Upper lobe of left lung (tissue), 6 donors: Measurements from ENCODE around the gene ETV3L. TPM values are rescaled to one million over a fixed set of nuclear protein-coding genes. Genes with fewer than 3 reads are reported as not detected.
"Not testable (repeated sequence)": the region's sequence is repeated elsewhere in the genome, so short reads cannot be mapped to it uniquely, and the experiment has no call there.

Experiments used
- ATAC-seq, 2 donors: fragments of 200-7000 bp; cut with Tn5 transposase; one replicate each; pipeline ENCODE4 v1.9.1; 2022; ENCODE audit warnings: mild to moderate bottlenecking in 2 of 2, moderate library complexity in 2 of 2; ENCODE audit not compliant: low FRiP score in 2 of 2
- DNase-seq, 2 donors: peaks; one replicate each; pipeline ENCODE4 v3.0.0-alpha.2; 2019 to 2020
- H3K27ac ChIP-seq, 4 donors: fragments of 200-600 bp; sonication (generic); one replicate each; pipeline ENCODE4 v1.5.1; 2016 to 2019
- H3K27me3 ChIP-seq, 4 donors: fragments of 200-600 bp; sonication (generic); one replicate each; pipeline ENCODE4 v1.5.1; 2017 to 2019
- H3K36me3 ChIP-seq, 4 donors: fragments of 200-600 bp; sonication (generic); one replicate each; pipeline ENCODE4 v1.5.1; 2016 to 2019
- H3K4me1 ChIP-seq, 4 donors: fragments of 200-600 bp; sonication (generic); one replicate each; pipeline ENCODE4 v1.5.1; 2018 to 2019
- H3K4me3 ChIP-seq, 4 donors: fragments of 200-600 bp; sonication (generic); one replicate each; pipeline ENCODE4 v1.5.1; 2017 to 2019; ENCODE audit warnings: mild to moderate bottlenecking in 2 of 4, moderate library complexity in 1 of 4
- H3K9me3 ChIP-seq, 4 donors: fragments of 200-600 bp; sonication (generic); one replicate each; pipeline ENCODE4 v1.5.1; 2018 to 2019
- EP300 ChIP-seq, 4 donors: sonication (generic); formaldehyde crosslinking; IDR thresholded peaks; one replicate each; pipeline ENCODE4 v1.5.1; 2017; ENCODE audit warnings: antibody characterized with exemption in 4 of 4, control low read depth in 2 of 4
- POLR2A ChIP-seq, 4 donors: fragments of 450-650 bp; IDR thresholded peaks; one replicate each; pipeline ENCODE4 v1.5.1; 2016 to 2017; ENCODE audit warnings: antibody characterized with exemption in 4 of 4, mild to moderate bottlenecking in 2 of 4
- POLR2AphosphoS5 ChIP-seq, 2 donors: sonication (generic); formaldehyde crosslinking; IDR thresholded peaks; one replicate each; pipeline ENCODE4 v1.5.1; 2017; ENCODE audit warnings: antibody characterized with exemption in 2 of 2
- WGBS, 2 donors: methylation state at CpG; one replicate each; pipeline ENCODE4 v1.1.5; 2017 to 2018; 5-methylcytosine and 5-hydroxymethylcytosine counted together
- total RNA-seq, 6 donors: library from RNA; depleted of rRNA in 4 of 6; stranded (reverse); fragments of >200 nt in 4 of 6; gene quantifications; one replicate each; pipeline versions ENCODE4 v1.1.0 to v1.2.1, GENCODE V29; 2016 to 2021
- TF ChIP-seq, protein P1 (sequence below), 6 experiments: fragments of 450-650 bp in 4 of 6; fragments of 200-600 bp in 2 of 6; sonication (generic) in 2 of 6; IDR thresholded peaks; one replicate each; pipeline ENCODE4 v1.5.1; 2016 to 2019; ENCODE audit warnings: antibody characterized with exemption in 6 of 6
- donor health status: DM: no; HTN: no; CAD: no; lungs with moderate emphysema.
- donor health status: DM: no; HTN: yes; CAD: no; lungs with severe emphysema.

The ETV3L gene
- total RNA-seq, 6 donors from 2014 or later = not detected

DNA sequence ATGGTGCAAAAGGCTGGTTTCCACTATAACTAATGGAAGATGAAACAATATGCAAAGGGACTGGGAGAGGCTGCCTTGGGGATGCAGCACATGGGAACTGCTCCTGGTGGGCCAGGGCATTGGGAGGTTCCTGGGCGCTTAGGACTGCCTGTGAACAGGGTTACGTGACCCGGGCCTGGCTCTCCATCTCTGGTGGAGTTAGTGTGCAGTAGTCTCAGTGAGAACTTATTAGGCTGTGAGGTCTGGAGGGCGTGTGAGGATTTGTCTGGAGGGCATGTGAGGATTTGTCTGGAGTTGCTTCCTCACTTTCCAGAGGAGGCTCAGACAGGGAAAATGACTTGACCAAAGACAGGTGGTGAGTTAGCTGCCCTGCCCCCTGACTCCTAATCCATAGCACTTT is 1.5 kb upstream of the ETV3L start:
- ATAC-seq (no peak), DNase-seq (no peak)
- no peaks in the 10 kb centered on the region for H3K4me1 ChIP-seq
- H3K27ac ChIP-seq = no peak overlapping the region
- H3K4me3 ChIP-seq = no peak overlapping the region
- no peak for TF ChIP-seq POLR2A (IDR thresholded peaks at IDR 0.05)
- no peak for TF ChIP-seq POLR2AphosphoS5 (IDR thresholded peaks at IDR 0.05)
- TF ChIP-seq EP300 (IDR thresholded peaks at IDR 0.05) = no peak
- TF ChIP-seq, protein P1, sequence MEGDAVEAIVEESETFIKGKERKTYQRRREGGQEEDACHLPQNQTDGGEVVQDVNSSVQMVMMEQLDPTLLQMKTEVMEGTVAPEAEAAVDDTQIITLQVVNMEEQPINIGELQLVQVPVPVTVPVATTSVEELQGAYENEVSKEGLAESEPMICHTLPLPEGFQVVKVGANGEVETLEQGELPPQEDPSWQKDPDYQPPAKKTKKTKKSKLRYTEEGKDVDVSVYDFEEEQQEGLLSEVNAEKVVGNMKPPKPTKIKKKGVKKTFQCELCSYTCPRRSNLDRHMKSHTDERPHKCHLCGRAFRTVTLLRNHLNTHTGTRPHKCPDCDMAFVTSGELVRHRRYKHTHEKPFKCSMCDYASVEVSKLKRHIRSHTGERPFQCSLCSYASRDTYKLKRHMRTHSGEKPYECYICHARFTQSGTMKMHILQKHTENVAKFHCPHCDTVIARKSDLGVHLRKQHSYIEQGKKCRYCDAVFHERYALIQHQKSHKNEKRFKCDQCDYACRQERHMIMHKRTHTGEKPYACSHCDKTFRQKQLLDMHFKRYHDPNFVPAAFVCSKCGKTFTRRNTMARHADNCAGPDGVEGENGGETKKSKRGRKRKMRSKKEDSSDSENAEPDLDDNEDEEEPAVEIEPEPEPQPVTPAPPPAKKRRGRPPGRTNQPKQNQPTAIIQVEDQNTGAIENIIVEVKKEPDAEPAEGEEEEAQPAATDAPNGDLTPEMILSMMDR (IDR thresholded peaks at IDR 0.05) = no peak
- no peaks in the 10 kb centered on the region for H3K9me3 ChIP-seq
- no peaks in the 10 kb centered on the region for H3K36me3 ChIP-seq
- 94 to 95% methylated on average over 4 of the region's 4 CpGs for WGBS, 2 donors
- H3K27me3 ChIP-seq = no peaks in the 10 kb centered on the region

DNA sequence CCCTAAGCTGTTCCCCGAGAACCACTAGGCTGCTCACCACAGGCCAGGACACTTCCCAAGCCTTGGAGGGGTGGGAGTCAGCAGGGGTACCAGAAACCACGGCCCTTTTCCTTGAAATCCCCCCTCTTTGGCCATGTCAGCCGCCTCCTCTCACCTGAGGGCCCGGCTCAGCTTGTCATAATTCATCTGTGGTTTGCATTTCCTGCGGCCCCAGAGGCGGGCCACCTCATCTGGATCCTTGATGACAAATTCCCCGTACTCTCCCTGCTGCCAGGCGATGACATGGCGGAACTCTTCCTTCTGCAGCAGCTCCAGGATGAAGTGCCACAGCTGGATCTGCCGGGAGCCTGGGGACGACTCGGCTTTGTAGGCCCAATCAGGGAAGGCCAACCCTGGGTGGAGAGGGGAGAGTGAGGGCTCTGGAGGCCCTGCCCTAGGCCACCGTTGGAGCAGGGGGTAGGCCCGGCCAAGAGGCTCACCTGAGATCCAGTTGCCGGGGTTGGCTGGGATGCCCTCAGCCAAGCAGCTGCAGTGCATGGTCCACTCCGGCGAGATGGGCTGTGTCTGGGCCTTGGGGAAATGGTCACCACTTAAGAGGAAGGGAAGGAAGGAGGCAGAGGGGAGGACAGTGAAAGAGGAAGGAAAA is 498 bp downstream of the ETV3L start:
- WGBS, 2 donors = 79 to 81% methylated on average over 12 to 16 of the region's 17 CpGs
- DNase-seq, H3K4me3 ChIP-seq, H3K4me1 ChIP-seq, H3K9me3 ChIP-seq, H3K27me3 ChIP-seq, H3K27ac ChIP-seq, H3K36me3 ChIP-seq: not testable (repeated sequence)
- peak in 1 of 2 donors; percentile 20 for ATAC-seq

DNA sequence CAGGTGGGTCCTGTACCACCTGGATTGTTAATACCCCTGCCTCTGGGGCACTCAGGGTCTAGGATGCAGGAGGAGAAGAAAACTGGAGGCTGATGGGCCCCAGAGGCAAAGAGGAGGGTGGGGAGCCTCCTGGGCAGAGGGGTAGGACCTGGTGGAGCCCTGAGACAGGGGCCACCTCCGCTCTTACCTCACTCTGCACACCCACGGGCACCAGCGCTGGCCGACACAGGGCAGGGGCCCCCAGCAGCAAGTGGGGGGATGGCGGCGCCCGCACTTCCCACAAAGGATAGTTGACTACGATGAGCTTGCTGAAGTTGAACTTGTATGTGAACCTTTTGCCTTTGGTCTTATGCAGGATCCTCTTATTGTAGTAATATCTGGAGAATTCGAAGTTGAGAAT is 1.1 kb downstream of the ETV3L start:
- Histone ChIP-seq H3K27me3 (no peaks in the 10 kb centered on the region), H3K27ac (no peak overlapping the region), H3K36me3 (no peaks in the 10 kb centered on the region), H3K4me3 (no peak overlapping the region), H3K9me3 (no peaks in the 10 kb centered on the region), H3K4me1 (no peaks in the 10 kb centered on the region)
- WGBS, 2 donors = 88 to 93% methylated on average over 9 of the region's 9 CpGs
- TF ChIP-seq EP300 (IDR thresholded peaks at IDR 0.05) = no peak
- TF ChIP-seq POLR2A (IDR thresholded peaks at IDR 0.05) = no peak
- TF ChIP-seq POLR2AphosphoS5 (IDR thresholded peaks at IDR 0.05) = no peak
- DNase-seq (peak in 1 of 2 donors; percentile 64), ATAC-seq (no peak)

DNA sequence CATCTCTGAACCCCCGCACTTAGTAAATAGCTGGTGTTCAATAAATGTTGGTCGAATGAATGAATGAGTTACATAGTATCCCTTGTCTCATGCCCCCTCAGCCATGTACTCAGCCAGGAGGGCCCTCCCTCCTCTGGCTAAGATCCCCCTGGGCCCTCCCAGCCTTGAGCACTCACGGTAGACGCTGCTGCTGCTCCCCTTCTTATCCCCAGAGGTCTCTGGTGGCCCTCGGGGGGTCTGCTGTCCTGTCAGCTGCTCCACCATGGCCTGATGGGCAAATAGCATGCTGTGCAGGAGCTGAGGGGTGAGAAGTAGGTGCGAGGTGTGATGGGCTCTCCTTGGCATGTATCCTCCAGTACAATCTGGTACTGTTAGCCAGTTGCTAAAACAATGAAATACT is 1.9 kb downstream of the ETV3L start:
- no peak for ATAC-seq
- WGBS, 2 donors = 76 to 84% methylated on average over 6 of the region's 6 CpGs
- TF ChIP-seq, protein P1 (IDR thresholded peaks at IDR 0.05) = no peak
- TF ChIP-seq POLR2AphosphoS5 (IDR thresholded peaks at IDR 0.05) (no peak), EP300 (IDR thresholded peaks at IDR 0.05) (no peak), POLR2A (IDR thresholded peaks at IDR 0.05) (no peak)
- Histone ChIP-seq H3K9me3 (no peaks in the 10 kb centered on the region), H3K27ac (no peak overlapping the region), H3K4me1 (peaks cover 0 to 3% (median 0%) of the 10 kb centered on the region in 4 donors), H3K4me3 (no peak overlapping the region), H3K36me3 (no peaks in the 10 kb centered on the region), H3K27me3 (no peaks in the 10 kb centered on the region)
- no peak for DNase-seq

DNA sequence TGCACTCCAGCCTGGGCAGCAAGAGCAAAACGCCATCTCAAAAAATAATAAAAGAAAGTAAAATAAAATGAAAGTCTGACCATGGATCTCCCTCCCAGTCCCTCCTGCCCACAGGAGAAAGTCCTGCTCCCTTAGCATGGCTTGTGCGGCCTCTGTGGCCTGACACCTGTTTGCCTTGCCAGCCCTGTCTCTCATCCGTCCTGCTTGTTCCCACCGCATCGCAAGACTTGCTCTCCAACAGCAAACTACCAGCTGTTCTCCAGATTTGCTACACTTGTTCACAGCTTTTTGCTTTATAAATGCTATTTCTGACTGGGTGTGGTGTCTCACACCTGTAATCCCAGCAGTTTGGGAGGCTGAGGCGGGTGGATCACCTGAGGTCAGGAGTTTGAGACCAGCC is 2.7 kb downstream of the ETV3L start:
- Histone ChIP-seq H3K27me3 (no peaks in the 10 kb centered on the region), H3K36me3 (no peaks in the 10 kb centered on the region), H3K4me1 (peaks cover 0 to 6% (median 0%) of the 10 kb centered on the region in 4 donors), H3K4me3 (no peak overlapping the region), H3K27ac (no peak overlapping the region), H3K9me3 (no peaks in the 10 kb centered on the region)
- no peak for ATAC-seq
- 83 to 92% methylated on average over 6 of the region's 6 CpGs for WGBS, 2 donors
- no peak for DNase-seq
- no peak for TF ChIP-seq EP300 (IDR thresholded peaks at IDR 0.05)
- no peak for TF ChIP-seq POLR2A (IDR thresholded peaks at IDR 0.05)
- TF ChIP-seq POLR2AphosphoS5 (IDR thresholded peaks at IDR 0.05) = no peak
- TF ChIP-seq, protein P1 (IDR thresholded peaks at IDR 0.05) = no peak

DNA sequence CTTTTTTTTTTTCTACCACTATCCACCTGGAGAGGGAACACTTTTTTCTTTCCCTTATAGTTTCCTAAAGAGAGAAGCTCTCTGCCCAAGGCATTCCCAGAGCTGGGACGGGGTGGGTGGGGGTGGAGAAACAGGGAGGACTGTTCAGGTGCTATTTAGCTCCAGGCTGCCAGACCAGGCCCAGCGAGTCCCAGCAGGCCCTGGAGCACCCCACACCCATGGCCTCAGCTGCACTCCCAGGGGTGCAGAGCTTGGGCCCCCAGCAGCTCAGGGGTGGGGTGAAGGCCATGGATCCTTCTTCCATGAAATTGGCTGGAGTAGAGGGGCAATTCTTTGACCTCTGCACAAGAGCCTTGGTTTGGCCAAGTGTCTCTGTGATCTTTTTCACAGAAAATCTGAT is 4.1 kb downstream of the ETV3L start:
- WGBS, 2 donors = 94 to 95% methylated on average over 2 of the region's 2 CpGs
- no peak for DNase-seq

More for the DNA sequence above, 4.1 kb downstream of the ETV3L start:
- ATAC-seq = no peak
- no peaks in the 10 kb centered on the region for H3K36me3 ChIP-seq
- H3K4me3 ChIP-seq = no peak overlapping the region
- peaks cover 0 to 6% (median under 1%) of the 10 kb centered on the region in 4 donors for H3K4me1 ChIP-seq
- no peaks in the 10 kb centered on the region for H3K27me3 ChIP-seq
- H3K27ac ChIP-seq = no peak overlapping the region
- no peak for TF ChIP-seq POLR2AphosphoS5 (IDR thresholded peaks at IDR 0.05)
- H3K9me3 ChIP-seq = no peaks in the 10 kb centered on the region
